ENCODE data around the gene ZNHIT1.

DNA sequence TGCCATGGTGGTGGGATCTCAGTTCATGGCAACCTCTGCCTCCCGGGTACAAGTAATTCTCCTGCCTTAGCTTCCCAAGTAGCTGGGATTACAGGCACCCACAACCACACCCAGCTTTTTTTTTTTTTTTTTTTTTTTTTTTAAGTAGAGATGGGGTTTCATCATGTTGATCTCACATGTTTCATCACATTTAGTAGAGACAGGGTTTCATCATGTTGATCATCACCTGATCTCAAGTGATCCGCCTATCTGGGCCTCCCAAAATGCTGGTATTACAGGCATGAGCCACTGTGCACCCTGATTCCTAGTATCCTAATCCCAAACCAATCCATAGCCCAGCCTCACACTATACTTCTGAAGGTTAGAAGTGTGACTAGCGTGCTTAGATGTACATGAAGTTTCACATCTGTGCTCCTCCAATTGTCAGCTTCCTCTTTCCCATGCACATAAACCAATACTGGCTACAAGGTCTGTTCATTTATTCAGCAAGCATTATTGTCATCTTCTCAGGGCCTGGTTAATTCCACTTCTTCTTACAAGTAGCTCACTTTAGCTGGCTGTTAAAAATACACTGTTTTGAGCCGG lies 31.0 kb upstream of the ZNHIT1 start:
- TF ChIP-seq, protein P1, sequence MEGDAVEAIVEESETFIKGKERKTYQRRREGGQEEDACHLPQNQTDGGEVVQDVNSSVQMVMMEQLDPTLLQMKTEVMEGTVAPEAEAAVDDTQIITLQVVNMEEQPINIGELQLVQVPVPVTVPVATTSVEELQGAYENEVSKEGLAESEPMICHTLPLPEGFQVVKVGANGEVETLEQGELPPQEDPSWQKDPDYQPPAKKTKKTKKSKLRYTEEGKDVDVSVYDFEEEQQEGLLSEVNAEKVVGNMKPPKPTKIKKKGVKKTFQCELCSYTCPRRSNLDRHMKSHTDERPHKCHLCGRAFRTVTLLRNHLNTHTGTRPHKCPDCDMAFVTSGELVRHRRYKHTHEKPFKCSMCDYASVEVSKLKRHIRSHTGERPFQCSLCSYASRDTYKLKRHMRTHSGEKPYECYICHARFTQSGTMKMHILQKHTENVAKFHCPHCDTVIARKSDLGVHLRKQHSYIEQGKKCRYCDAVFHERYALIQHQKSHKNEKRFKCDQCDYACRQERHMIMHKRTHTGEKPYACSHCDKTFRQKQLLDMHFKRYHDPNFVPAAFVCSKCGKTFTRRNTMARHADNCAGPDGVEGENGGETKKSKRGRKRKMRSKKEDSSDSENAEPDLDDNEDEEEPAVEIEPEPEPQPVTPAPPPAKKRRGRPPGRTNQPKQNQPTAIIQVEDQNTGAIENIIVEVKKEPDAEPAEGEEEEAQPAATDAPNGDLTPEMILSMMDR (IDR thresholded peaks at IDR 0.05 in 8 of 11, conservative IDR thresholded peaks at IDR 0.05 in 3 of 11) = no peak
- no peak for TF ChIP-seq POLR2A (IDR thresholded peaks at IDR 0.05)
- TF ChIP-seq POLR2AphosphoS5 (IDR thresholded peaks at IDR 0.05) = no peak

All from spleen (tissue), 7 donors.